ENCODE data around the gene TMIGD1.

DNA sequence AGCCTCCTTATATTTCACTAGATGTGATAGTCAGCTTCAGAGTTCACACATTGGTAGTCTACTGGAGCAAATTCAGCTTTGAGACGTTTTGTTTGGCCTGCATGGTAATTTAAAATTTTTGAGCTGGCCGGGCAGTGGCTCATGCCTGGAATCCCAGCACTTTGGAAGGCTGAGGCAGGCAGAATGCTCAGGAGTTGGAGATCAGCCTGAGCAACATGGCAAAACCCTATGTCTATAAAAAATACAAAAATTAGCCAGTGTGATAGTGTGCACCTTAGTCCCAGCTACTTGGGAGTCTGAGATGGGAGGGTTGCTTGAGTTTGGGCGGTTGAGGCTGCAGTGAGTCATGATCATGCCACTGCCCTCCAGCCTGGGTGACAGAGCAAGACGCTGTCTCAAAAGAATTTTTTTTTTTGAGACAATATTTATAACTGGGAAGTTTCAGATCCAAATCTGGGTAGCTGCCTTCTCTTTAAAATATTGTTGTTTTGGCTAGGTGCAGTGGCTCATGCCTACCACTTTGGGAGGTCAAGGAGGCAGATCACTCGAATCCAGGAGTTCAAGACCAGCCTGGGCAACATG lies 37.3 kb downstream of the TMIGD1 start:
- TF ChIP-seq, protein P1, sequence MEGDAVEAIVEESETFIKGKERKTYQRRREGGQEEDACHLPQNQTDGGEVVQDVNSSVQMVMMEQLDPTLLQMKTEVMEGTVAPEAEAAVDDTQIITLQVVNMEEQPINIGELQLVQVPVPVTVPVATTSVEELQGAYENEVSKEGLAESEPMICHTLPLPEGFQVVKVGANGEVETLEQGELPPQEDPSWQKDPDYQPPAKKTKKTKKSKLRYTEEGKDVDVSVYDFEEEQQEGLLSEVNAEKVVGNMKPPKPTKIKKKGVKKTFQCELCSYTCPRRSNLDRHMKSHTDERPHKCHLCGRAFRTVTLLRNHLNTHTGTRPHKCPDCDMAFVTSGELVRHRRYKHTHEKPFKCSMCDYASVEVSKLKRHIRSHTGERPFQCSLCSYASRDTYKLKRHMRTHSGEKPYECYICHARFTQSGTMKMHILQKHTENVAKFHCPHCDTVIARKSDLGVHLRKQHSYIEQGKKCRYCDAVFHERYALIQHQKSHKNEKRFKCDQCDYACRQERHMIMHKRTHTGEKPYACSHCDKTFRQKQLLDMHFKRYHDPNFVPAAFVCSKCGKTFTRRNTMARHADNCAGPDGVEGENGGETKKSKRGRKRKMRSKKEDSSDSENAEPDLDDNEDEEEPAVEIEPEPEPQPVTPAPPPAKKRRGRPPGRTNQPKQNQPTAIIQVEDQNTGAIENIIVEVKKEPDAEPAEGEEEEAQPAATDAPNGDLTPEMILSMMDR (conservative IDR thresholded peaks at IDR 0.05; ENCODE audit: low read depth in 2 of 2), result no peak
- TF ChIP-seq EZH2 (IDR thresholded peaks at IDR 0.05; ENCODE audit: low read depth, unreplicated experiment), result no peak

Data from GM23338 (cell line).